WI38 (cell line): ENCODE results near the gene GAB2.

Experiments used
- H3K4me3 ChIP-seq: 2 replicates; pipeline ENCODE4 v1.5.1; 2011; ENCODE audit warnings: low read depth, mild to moderate bottlenecking, control low read depth, low read length
- TF ChIP-seq, protein P1 (sequence below): IDR thresholded peaks from 2 replicates; pipeline ENCODE4 v1.5.1; 2012; ENCODE audit warnings: low read depth, mild to moderate bottlenecking, control low read depth, low read length

Gene GAB2

GRCh38 chr11:78327945-78328344 lies 89.7 kb downstream of the GAB2 start:
- TF ChIP-seq, protein P1, sequence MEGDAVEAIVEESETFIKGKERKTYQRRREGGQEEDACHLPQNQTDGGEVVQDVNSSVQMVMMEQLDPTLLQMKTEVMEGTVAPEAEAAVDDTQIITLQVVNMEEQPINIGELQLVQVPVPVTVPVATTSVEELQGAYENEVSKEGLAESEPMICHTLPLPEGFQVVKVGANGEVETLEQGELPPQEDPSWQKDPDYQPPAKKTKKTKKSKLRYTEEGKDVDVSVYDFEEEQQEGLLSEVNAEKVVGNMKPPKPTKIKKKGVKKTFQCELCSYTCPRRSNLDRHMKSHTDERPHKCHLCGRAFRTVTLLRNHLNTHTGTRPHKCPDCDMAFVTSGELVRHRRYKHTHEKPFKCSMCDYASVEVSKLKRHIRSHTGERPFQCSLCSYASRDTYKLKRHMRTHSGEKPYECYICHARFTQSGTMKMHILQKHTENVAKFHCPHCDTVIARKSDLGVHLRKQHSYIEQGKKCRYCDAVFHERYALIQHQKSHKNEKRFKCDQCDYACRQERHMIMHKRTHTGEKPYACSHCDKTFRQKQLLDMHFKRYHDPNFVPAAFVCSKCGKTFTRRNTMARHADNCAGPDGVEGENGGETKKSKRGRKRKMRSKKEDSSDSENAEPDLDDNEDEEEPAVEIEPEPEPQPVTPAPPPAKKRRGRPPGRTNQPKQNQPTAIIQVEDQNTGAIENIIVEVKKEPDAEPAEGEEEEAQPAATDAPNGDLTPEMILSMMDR: no peak
- no peak overlapping the region for H3K4me3 ChIP-seq

GRCh38 chr11:78325274-78325781 lies 92.3 kb downstream of the GAB2 start:
- H3K4me3 ChIP-seq: no peak overlapping the region
- TF ChIP-seq, protein P1: no peak

GRCh38 chr11:78323363-78323762 lies 94.3 kb downstream of the GAB2 start:
- TF ChIP-seq, protein P1: no peak
- no peak overlapping the region for H3K4me3 ChIP-seq

- H3K4me3 ChIP-seq: no peak overlapping the region
- TF ChIP-seq, protein P1: no peak
These were observed 98.1 kb downstream of the GAB2 start for GRCh38 chr11:78319453-78319955.

- H3K4me3 ChIP-seq: no peak overlapping the region
- TF ChIP-seq, protein P1: no peak
These were observed 99.1 kb downstream of the GAB2 start for GRCh38 chr11:78318321-78319114.

GRCh38 chr11:78315724-78316123 lies 101.9 kb downstream of the GAB2 start:
- no peak overlapping the region for H3K4me3 ChIP-seq
- TF ChIP-seq, protein P1: no peak

GRCh38 chr11:78314762-78315161 lies 102.9 kb downstream of the GAB2 start:
- TF ChIP-seq, protein P1: no peak
- no peak overlapping the region for H3K4me3 ChIP-seq
